HepG2 (cell line): Measurements from ENCODE around the gene AP3M1. TPM values are rescaled to one million over a fixed set of nuclear protein-coding genes. Genes with fewer than 3 reads are reported as not detected.
A peak's percentile ranks its signal among the peaks of the same experiment; 100 is the strongest.

Source experiments
- ATAC-seq: fragments of 200-7000 bp; cut with Tn5 transposase; 3 replicates; pipeline ENCODE4 v1.9.1; 2020; ENCODE audit warnings: mild to moderate bottlenecking, moderate library complexity
- BruUV-seq: library from RNA; stranded (reverse); fragments of 400-500 nt; replicated peaks from 2 replicates; lab custom pipeline; 2021; lab: Mats Ljungman, UMichigan
- CTCF ChIA-PET: fragments of 300-600 bp; formaldehyde crosslinking; extraction: SDS; loops from one replicate; lab custom pipeline; 2021; ENCODE audit warnings: low total read pairs, inconsistent platforms, low intra/inter-chr PET ratio; lab: Yijun Ruan, JAX
- POLR2A ChIA-PET: fragments of 350-600 bp; sonication (Branson Sonifier 250); formaldehyde crosslinking; loops from one replicate; lab custom pipeline; 2020; ENCODE audit warnings: antibody characterized with exemption, inconsistent platforms; lab: Yijun Ruan, JAX
- DNase-seq: peaks from one replicate; pipeline ENCODE4 v3.0.0-alpha.2; 2015; ENCODE audit warnings: low spot score
- FAIRE-seq: peaks from 3 replicates; lab custom pipeline; 2011; peaks lifted over from hg19 to GRCh38; lab: Jason Lieb, UNC
- H2AFZ ChIP-seq: one replicate; pipeline ENCODE4 v1.6.1; 2011; ENCODE audit warnings: low read length, inconsistent platforms
- H3K27ac ChIP-seq: fragments of 300-600 bp; 3 replicates; pipeline ENCODE4 v1.8.0; 2011; ENCODE audit warnings: mixed run types, mild to moderate bottlenecking, mixed read lengths, low read length, inconsistent platforms; ENCODE audit not compliant: insufficient read depth; ENCODE audit errors: extremely low read length
- H3K27me3 ChIP-seq, 2 experiments: fragments of 200-600 bp in 1 of 2; 2 replicates in 1 of 2; 3 replicates in 1 of 2; pipeline versions ENCODE4 v1.6.0 to v1.8.0; 2011; ENCODE audit warnings: low read length in 2 of 2, mild to moderate bottlenecking in 2 of 2, moderate library complexity in 2 of 2, inconsistent platforms in 1 of 2; ENCODE audit not compliant: insufficient read depth in 2 of 2, control insufficient read depth in 1 of 2
- H3K36me3 ChIP-seq, 2 experiments: fragments of 200-600 bp in 1 of 2; replicated peaks in 1 of 2; 2 replicates in 1 of 2; 3 replicates in 1 of 2; pipeline versions ENCODE4 v1.5.1 to v1.8.0; 2011; ENCODE audit warnings: low read length in 2 of 2, inconsistent platforms in 1 of 2; ENCODE audit not compliant: insufficient read depth in 2 of 2, control insufficient read depth in 1 of 2
- H3K4me1 ChIP-seq: 2 replicates; pipeline ENCODE4 v1.5.1; 2012; ENCODE audit warnings: low read length, inconsistent platforms; ENCODE audit not compliant: insufficient read depth
- H3K4me2 ChIP-seq: 2 replicates; pipeline ENCODE4 v1.6.0; 2011; ENCODE audit warnings: low read depth, low read length, inconsistent platforms
- H3K4me3 ChIP-seq, 3 experiments: fragments of 200-600 bp in 1 of 3; sonication (generic), shearing (Covaris generic) in 1 of 3; replicated peaks in 1 of 3; 2 replicates each; pipeline ENCODE4 v1.5.1; 2011 to 2016; ENCODE audit warnings: low read length in 3 of 3, inconsistent platforms in 2 of 3, low read depth in 2 of 3, mild to moderate bottlenecking in 2 of 3, control low read depth in 1 of 3, mixed read lengths in 1 of 3; ENCODE audit not compliant: insufficient read depth in 1 of 3
- H3K79me2 ChIP-seq: one replicate; pipeline ENCODE4 v1.6.1; 2011; ENCODE audit warnings: low read length, inconsistent platforms; ENCODE audit not compliant: insufficient read depth
- H3K9ac ChIP-seq: 2 replicates; pipeline ENCODE4 v1.6.0; 2011; ENCODE audit warnings: mild to moderate bottlenecking, low read depth, low read length, inconsistent platforms; ENCODE audit not compliant: insufficient read depth
- H3K9me3 ChIP-seq: 2 replicates; pipeline ENCODE4 v1.5.1; 2012; ENCODE audit warnings: mild to moderate bottlenecking, low read length
- H4K20me1 ChIP-seq: 2 replicates; pipeline ENCODE4 v1.6.0; 2011; ENCODE audit warnings: inconsistent platforms, mild to moderate bottlenecking, low read length, moderate library complexity; ENCODE audit not compliant: insufficient read depth
- AHR ChIP-seq: IDR thresholded peaks from 2 replicates; pipeline ENCODE4 v1.6.1; 2018; ENCODE audit warnings: missing genetic modification reagents, missing compliant biosample characterization
- ARNT ChIP-seq: fragments of 450-650 bp; IDR thresholded peaks from 2 replicates; pipeline ENCODE4 v1.6.1; 2017
- IKZF5 ChIP-seq: IDR thresholded peaks from 2 replicates; pipeline ENCODE4 v1.6.1; 2018; ENCODE audit warnings: missing genetic modification reagents, mild to moderate bottlenecking, missing compliant biosample characterization
- PHF20 ChIP-seq: sonication (generic); formaldehyde crosslinking; IDR thresholded peaks from 2 replicates; pipeline ENCODE4 v1.5.0; 2020; ENCODE audit warnings: mild to moderate bottlenecking, missing genetic modification reagents
- PHF5A ChIP-seq: IDR thresholded peaks from one replicate; pipeline ENCODE4 v1.6.1; 2018; ENCODE audit warnings: low read depth, missing genetic modification reagents; ENCODE audit not compliant: unreplicated experiment
- RNF2 ChIP-seq: fragments of 450-650 bp; conservative IDR thresholded peaks from 2 replicates; pipeline ENCODE4 v1.6.1; 2016; ENCODE audit warnings: low read depth
- TAF15 ChIP-seq: fragments of 200-400 bp; formaldehyde crosslinking; IDR thresholded peaks from one replicate; pipeline ENCODE4 v1.6.1; 2018; ENCODE audit warnings: mild to moderate bottlenecking, low read depth, low read length; ENCODE audit not compliant: poor library complexity, severe bottlenecking
- TBP ChIP-seq: sonication (generic); formaldehyde crosslinking; IDR thresholded peaks from 2 replicates; pipeline ENCODE4 v1.5.0; 2020; ENCODE audit warnings: missing genetic modification reagents
- ZNF251 ChIP-seq: sonication (generic); formaldehyde crosslinking; IDR thresholded peaks from 2 replicates; pipeline ENCODE4 v1.9.0; 2021; ENCODE audit warnings: mild to moderate bottlenecking, missing genetic modification reagents
- ZZZ3 ChIP-seq: sonication (generic); formaldehyde crosslinking; IDR thresholded peaks from 2 replicates; pipeline ENCODE4 v1.4.0; 2020; ENCODE audit warnings: missing genetic modification reagents, mild to moderate bottlenecking, borderline replicate concordance
- WGBS: methylation state at CpG from one replicate; pipeline ENCODE4 v1.1.6; 2017; ENCODE audit warnings: low lambda C conversion rate; 5-methylcytosine and 5-hydroxymethylcytosine counted together
- in situ Hi-C: cut with HindIII; loops from 2 replicates; pipeline ENCODE4 v1.10.0; 2017; ENCODE audit warnings: low pct_unique_long_range_greater_than_20kb; ENCODE audit not compliant: extremely low pct_ligation_motif_present
- intact Hi-C: fragments of 100-400 bp; cut with micrococcal nuclease; formaldehyde crosslinking; loops from one replicate; pipeline ENCODE4 v1.10.0; 2022; ENCODE audit not compliant: unreplicated experiment
- polyA plus RNA-seq, 8 experiments: library from polyadenylated mRNA; depleted of rRNA in 3 of 8; stranded (reverse) in 7 of 8; unstranded in 1 of 8; fragments of >200 nt; fragmentation: Illumina TruSeq in 4 of 8; extraction: Trizol in 4 of 8; gene quantifications; 2 replicates each; pipeline versions ENCODE4 v1.2.1 to v1.2.3, GENCODE V29; 2011 to 2016; ENCODE audit warnings: low read depth in 4 of 8, missing spikeins in 1 of 8, mixed read lengths in 1 of 8; ENCODE audit not compliant: insufficient read depth in 1 of 8
- total RNA-seq, 5 experiments: library from RNA; depleted of rRNA; stranded (reverse); fragments of >200 nt; fragmentation: Illumina TruSeq; extraction: Trizol; gene quantifications; 2 replicates each; pipeline ENCODE4 v1.2.3, GENCODE V29; 2016; ENCODE audit warnings: low read depth in 1 of 5
- TF ChIP-seq, protein P1 (sequence below): sonication (generic); formaldehyde crosslinking; IDR thresholded peaks from 2 replicates; pipeline ENCODE4 v1.8.1; 2023; ENCODE audit warnings: mild to moderate bottlenecking, missing genetic modification reagents, borderline replicate concordance
- TF ChIP-seq, protein P2 (sequence below): IDR thresholded peaks from 2 replicates; pipeline ENCODE4 v1.6.1; 2016; ENCODE audit warnings: mild to moderate bottlenecking
- TF ChIP-seq, protein P3 (sequence below): IDR thresholded peaks from 2 replicates; pipeline ENCODE4 v1.6.1; 2016; ENCODE audit warnings: low read depth, missing genetic modification reagents, missing compliant biosample characterization

AP3M1 gene
- total and polyA plus RNA-seq, 2 of the 13 experiments (the other 11 are each of a cell fraction or from before 2014, with no cell fraction given) = 29.0 to 31.6 TPM

- ATAC-seq (peak; percentile 97), DNase-seq (peak; percentile 92), FAIRE-seq (peak; percentile 46)
- Histone ChIP-seq H2AFZ (peak overlapping the region; percentile 97), H3K4me2 (peak overlapping the region; percentile 93), H3K27ac (peak overlapping the region; percentile 99), H3K27me3 (no peaks in the 10 kb centered on the region), H4K20me1 (no peaks in the 10 kb centered on the region), H3K9me3 (no peaks in the 10 kb centered on the region), H3K4me1 (peaks cover 52% of the 10 kb centered on the region), H3K9ac (peak overlapping the region; percentile 99), H3K4me3 (peak overlapping the region; percentile 70 to 96 (median 79)), H3K36me3 (peaks cover 0 to 2% of the 10 kb centered on the region in 2 experiments; a peak in 1 of 5 replicates), H3K79me2 (peaks cover 42% of the 10 kb centered on the region)
- in situ Hi-C loops (no loop called here), intact Hi-C loops (loop anchor here (2.0 kb wide), 1 partner anchor 26 kb away; the partner anchor contains the start of genes ADK and AP3M1)
- WGBS = under 1% methylated on average over 20 of the region's 72 CpGs
- CTCF ChIA-PET = no interaction called here
- POLR2A ChIA-PET = interaction anchor here (0.7 to 2.5 kb wide), 8 partner anchors 10 to 36 kb away, joined by 3 to 45 read pairs (median 4); partner anchors contain the start of genes ADK and AP3M1
- no TSS peak for BruUV-seq
- TF ChIP-seq, protein P1, sequence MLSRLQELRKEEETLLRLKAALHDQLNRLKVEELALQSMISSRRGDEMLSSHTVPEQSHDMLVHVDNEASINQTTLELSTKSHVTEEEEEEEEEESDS (CRISPR knock-in tag) = no peak
- TF ChIP-seq PHF5A (CRISPR knock-in tag) (peak; percentile 38), ARNT (no peak), ZZZ3 (CRISPR knock-in tag) (peak; percentile 44), ZNF251 (CRISPR knock-in tag) (peak; percentile 42), PHF20 (CRISPR knock-in tag) (peak; percentile 63), TAF15 (peak; percentile 16), RNF2 (peak; percentile 78; the same call in 1 of the 2 replicates), AHR (CRISPR knock-in tag) (peak; percentile 92), IKZF5 (peak; percentile 81), TBP (CRISPR knock-in tag) (0 out of 2 replicates have a peak, but pooled peaks have one; percentile 80)
- TF ChIP-seq, protein P2, sequence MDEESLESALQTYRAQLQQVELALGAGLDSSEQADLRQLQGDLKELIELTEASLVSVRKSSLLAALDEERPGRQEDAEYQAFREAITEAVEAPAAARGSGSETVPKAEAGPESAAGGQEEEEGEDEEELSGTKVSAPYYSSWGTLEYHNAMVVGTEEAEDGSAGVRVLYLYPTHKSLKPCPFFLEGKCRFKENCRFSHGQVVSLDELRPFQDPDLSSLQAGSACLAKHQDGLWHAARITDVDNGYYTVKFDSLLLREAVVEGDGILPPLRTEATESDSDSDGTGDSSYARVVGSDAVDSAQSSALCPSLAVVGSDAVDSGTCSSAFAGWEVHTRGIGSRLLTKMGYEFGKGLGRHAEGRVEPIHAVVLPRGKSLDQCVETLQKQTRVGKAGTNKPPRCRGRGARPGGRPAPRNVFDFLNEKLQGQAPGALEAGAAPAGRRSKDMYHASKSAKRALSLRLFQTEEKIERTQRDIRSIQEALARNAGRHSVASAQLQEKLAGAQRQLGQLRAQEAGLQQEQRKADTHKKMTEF = peak; percentile 88
- TF ChIP-seq, protein P3, sequence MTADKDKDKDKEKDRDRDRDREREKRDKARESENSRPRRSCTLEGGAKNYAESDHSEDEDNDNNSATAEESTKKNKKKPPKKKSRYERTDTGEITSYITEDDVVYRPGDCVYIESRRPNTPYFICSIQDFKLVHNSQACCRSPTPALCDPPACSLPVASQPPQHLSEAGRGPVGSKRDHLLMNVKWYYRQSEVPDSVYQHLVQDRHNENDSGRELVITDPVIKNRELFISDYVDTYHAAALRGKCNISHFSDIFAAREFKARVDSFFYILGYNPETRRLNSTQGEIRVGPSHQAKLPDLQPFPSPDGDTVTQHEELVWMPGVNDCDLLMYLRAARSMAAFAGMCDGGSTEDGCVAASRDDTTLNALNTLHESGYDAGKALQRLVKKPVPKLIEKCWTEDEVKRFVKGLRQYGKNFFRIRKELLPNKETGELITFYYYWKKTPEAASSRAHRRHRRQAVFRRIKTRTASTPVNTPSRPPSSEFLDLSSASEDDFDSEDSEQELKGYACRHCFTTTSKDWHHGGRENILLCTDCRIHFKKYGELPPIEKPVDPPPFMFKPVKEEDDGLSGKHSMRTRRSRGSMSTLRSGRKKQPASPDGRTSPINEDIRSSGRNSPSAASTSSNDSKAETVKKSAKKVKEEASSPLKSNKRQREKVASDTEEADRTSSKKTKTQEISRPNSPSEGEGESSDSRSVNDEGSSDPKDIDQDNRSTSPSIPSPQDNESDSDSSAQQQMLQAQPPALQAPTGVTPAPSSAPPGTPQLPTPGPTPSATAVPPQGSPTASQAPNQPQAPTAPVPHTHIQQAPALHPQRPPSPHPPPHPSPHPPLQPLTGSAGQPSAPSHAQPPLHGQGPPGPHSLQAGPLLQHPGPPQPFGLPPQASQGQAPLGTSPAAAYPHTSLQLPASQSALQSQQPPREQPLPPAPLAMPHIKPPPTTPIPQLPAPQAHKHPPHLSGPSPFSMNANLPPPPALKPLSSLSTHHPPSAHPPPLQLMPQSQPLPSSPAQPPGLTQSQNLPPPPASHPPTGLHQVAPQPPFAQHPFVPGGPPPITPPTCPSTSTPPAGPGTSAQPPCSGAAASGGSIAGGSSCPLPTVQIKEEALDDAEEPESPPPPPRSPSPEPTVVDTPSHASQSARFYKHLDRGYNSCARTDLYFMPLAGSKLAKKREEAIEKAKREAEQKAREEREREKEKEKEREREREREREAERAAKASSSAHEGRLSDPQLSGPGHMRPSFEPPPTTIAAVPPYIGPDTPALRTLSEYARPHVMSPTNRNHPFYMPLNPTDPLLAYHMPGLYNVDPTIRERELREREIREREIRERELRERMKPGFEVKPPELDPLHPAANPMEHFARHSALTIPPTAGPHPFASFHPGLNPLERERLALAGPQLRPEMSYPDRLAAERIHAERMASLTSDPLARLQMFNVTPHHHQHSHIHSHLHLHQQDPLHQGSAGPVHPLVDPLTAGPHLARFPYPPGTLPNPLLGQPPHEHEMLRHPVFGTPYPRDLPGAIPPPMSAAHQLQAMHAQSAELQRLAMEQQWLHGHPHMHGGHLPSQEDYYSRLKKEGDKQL (CRISPR knock-in tag) = peak; percentile 28; the same call in 1 of the 2 replicates
Observed at GRCh38 chr10:74176380-74177139, 25.9 kb upstream of the AP3M1 start.
